GM19468 (cell line): ENCODE results near the gene AQP3.
A peak's percentile ranks its signal among the peaks of the same experiment; 100 is the strongest.
"Not testable (repeated sequence)": the region's sequence is repeated elsewhere in the genome, so short reads cannot be mapped to it uniquely, and the experiment has no call there.

Experiments used
- ATAC-seq: cut with Tn5 transposase; IDR thresholded peaks from one replicate; pipeline ENCODE4 v1.9.1; 2021; ENCODE audit warnings: mild to moderate bottlenecking, moderate library complexity, moderate number of reproducible peaks; ENCODE audit not compliant: unreplicated experiment; ENCODE audit errors: extremely low read depth

The AQP3 gene

GRCh38 chr9:33446946-33447798 lies at the start of gene AQP3:
AQP3 (minus strand) TSS chr9:33447593; CDS start chr9:33447530, 63 bp downstream.
- ATAC-seq, result peak; percentile 6

- ATAC-seq, result not testable (repeated sequence)
These were observed 46.4 kb upstream of the AQP3 start for GRCh38 chr9:33493819-33494218.

- no peak for ATAC-seq
These were observed 41.7 kb upstream of the AQP3 start for GRCh38 chr9:33489066-33489465.

- not testable (repeated sequence) for ATAC-seq
These were observed 37.9 kb upstream of the AQP3 start for GRCh38 chr9:33485312-33485711.

GRCh38 chr9:33480976-33481375 lies 33.6 kb upstream of the AQP3 start:
- no peak for ATAC-seq

GRCh38 chr9:33480106-33480505 lies 32.7 kb upstream of the AQP3 start:
- no peak for ATAC-seq

GRCh38 chr9:33476503-33476902 lies 29.1 kb upstream of the AQP3 start:
- ATAC-seq, result no peak

- ATAC-seq, result no peak
These were observed 28.0 kb upstream of the AQP3 start for GRCh38 chr9:33475357-33475756.

GRCh38 chr9:33473643-33474352 lies 26.4 kb upstream of the AQP3 start, which contains the start of gene NOL6:
NOL6 (minus strand) TSS chr9:33473924; CDS start chr9:33473842, 82 bp downstream.
- ATAC-seq, result peak; percentile 86

- ATAC-seq, result no peak
These were observed 25.7 kb upstream of the AQP3 start for GRCh38 chr9:33472881-33473615.

- ATAC-seq, result no peak
These were observed 24.9 kb upstream of the AQP3 start for GRCh38 chr9:33472171-33472880.

GRCh38 chr9:33471361-33471760 lies 24.0 kb upstream of the AQP3 start:
- no peak for ATAC-seq

GRCh38 chr9:33469891-33470290 lies 22.5 kb upstream of the AQP3 start:
- no peak for ATAC-seq

GRCh38 chr9:33468797-33469621 lies 21.6 kb upstream of the AQP3 start:
- no peak for ATAC-seq

GRCh38 chr9:33468215-33468730 lies 20.9 kb upstream of the AQP3 start:
- ATAC-seq, result no peak

GRCh38 chr9:33467526-33467925 lies 20.1 kb upstream of the AQP3 start:
- no peak for ATAC-seq

- no peak for ATAC-seq
These were observed 19.4 kb upstream of the AQP3 start for GRCh38 chr9:33466565-33467495.
